ENCODE data around the gene RNF130.
"Not testable (repeated sequence)": the region's sequence is repeated elsewhere in the genome, so short reads cannot be mapped to it uniquely, and the experiment has no call there.

RNF130 gene

DNA sequence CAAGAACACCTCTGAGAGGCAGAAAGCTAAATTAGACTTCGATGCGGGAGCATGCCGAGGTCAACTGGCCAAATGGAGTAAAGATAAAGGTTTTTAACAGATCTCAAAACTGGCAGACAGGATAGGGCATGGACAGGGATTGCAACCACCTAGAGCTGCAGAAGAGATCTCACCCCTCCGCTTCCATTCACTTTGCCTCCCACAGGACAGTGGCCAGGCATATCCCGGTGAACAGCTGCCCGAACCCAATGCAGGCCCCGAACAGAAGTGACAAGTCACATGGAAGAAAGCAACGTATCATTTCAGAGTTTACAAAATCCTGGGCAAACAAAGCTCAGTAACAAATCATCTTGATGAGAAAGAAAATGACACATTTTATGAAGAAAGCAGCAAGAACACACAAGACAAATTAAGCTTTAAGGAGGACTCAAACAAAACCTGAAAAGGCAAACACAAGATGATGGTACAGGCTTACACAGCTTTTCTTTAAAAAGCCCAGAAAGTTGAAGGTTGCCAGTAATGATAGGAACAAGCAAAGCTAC, 18.4 kb downstream of the RNF130 start:
- no peak for DNase-seq

DNA sequence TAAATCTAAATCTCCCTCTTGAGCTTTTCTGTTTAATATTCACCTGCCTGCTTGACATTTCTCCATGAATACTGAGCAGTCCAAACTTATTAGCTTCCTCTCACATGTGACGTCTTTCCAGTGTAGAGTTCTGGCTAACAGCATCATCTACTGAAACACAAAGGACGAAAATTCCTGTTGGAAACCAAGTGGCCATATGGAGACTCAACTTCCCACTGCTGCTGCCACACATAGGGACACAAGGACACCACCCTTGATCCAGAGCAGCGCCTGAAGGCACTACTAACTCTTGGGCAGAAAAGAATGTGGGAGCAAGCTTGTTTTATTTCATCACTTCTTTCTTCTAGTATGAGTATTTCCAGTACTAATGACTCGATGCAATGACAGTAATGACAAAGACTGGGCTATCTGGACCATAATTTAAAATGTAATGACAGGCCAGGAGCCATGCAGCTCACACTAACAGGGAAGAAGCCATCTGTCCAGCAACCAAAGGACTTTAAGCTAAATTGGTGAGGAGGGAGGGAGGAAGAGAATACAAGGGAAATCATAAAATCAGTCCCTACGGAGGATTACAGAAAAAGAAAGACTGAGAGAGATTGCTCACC, 19.2 kb downstream of the RNF130 start:
- DNase-seq = no peak

DNA sequence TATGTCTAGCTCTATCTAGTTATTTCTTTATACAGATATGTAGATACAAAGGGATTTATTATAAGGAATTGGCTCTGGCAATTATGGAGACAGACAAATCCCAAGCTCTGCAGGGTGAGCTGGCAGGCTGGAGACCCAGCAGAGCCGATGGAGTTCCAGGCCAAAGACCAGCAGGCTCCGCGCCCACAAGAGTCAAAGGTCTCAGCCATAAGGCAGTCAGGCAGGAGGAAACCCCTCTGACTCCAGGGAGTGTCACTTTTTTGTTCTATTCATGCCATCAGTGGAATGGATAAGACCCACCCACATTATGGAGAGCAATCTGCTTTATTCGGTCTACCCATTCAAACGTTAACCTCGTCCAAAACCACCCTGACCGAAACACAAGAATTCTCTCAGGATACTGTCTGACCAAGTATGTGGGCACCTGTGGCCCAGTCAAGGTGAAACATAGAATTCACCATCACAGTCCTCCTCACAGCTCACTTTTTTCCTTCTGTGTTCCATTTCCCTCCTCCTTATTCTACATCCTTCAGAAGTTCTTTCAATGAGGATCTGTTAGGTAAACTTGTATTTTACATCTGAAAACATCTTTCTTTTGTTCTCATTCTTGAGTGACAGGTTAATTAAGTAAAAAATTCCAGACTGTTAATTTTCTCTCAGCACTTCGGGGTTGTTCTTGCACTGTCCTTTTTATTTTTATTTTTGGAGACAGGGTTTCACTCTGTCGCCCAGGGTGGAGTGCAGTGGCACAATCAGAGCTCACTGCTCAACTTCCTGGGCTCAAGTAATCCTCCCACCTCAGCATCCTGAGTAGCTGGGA, 21.2 kb downstream of the RNF130 start:
- DNase-seq = no peak

DNA sequence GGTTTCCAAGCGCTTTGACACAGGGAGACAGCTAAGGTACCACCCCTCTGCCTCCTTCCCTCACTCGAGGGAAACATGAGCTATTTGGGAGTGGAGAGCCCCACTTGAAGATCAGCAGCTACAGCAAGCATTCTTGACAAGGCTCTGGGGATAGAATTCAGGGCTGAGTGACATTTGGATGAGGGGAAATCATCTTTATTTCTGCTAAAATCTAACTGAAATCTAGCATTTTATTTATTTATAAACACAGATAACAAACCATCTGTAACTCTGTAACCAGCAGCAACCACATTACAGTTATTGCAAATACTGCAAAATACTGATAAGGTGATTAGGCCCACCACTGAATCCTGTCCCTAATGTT, 22.4 kb downstream of the RNF130 start:
- no peak for DNase-seq

DNA sequence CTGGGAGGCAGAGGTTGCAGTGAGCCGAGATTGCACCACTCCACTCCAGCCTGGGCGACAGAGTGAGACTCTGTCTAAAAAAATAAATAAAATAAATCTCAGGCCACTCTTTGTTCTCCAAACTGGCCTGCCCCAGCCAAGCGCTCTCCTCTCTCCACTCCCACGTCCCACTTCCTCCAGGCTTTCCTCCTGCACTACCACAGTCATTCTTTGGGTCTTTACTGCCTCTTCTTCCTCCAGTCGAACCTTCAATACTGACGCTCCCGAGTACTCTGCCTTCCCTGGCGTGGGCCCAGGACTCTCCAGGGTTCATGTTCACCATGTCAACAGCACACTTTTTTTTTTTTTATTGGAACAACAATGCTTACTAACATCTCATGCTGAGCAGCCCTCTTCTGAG, 23.9 kb downstream of the RNF130 start:
- no peak for DNase-seq

DNA sequence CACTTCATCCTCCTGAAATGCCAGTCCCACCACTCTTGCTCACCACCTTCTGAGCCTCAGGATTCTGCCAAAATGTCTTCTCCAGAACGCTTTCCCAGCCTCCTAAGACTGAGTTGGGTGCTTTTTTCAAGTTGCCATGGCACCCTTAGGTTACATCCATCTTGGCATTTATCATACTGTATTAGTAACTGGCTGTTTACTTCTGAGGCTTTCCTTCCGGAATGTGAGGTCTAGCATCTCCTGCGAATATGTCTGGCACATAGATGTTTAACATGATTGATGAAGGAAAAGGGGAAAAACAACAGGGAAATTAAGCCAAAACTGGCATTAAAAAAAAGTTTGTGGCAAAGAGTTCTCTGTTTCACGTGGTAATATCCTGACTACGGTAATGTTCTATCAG, 24.9 kb downstream of the RNF130 start:
- no peak for DNase-seq

DNA sequence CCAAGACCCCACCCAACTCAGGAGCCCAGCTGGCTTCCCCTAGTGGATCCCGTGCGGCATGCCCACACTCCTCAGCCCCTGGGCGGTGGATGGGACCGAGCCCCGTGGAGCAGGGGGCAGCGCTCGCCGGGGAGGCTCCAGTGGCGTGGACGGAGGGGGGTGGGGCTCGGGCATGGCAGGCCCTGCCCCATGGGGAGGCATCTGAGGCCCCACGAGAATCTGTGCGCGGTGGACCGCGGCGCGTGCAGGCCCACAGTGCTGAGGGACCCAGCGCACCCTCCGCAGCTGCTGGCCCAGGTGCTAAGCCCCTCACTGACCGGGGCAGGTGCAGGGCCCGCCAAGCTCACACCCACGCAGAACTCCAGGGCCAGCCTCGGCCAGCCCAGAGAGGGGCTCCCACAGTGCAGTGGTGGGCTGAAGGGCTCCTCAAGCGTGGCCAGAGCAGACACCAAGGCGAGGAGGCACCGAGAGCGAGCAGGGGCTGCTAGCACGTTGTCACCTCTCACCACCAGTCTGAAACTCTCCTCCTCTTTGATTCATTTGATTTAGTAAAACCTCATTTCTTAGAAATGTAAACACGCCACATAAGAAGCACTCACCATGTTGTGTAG, 25.6 kb downstream of the RNF130 start:
- no peak for DNase-seq

DNA sequence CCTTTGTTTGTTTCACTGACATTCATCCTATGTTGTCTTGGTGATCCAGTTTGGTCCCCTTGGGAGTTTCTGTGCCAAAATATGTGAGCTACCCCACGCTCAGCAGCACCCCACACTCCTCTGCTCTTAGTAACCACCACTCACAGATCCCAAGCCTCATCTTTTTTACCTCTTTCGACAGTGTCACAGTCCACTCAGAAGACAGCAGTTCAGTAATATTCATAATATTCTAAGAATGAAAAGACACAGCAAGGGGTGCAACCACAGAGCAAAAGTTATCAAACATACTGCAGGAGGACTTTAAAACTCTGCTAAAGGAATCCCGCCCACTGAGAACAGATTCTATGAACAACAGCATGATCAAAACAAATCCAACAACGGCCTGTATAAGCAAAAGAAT, 28.2 kb downstream of the RNF130 start:
- no peak for DNase-seq

DNA sequence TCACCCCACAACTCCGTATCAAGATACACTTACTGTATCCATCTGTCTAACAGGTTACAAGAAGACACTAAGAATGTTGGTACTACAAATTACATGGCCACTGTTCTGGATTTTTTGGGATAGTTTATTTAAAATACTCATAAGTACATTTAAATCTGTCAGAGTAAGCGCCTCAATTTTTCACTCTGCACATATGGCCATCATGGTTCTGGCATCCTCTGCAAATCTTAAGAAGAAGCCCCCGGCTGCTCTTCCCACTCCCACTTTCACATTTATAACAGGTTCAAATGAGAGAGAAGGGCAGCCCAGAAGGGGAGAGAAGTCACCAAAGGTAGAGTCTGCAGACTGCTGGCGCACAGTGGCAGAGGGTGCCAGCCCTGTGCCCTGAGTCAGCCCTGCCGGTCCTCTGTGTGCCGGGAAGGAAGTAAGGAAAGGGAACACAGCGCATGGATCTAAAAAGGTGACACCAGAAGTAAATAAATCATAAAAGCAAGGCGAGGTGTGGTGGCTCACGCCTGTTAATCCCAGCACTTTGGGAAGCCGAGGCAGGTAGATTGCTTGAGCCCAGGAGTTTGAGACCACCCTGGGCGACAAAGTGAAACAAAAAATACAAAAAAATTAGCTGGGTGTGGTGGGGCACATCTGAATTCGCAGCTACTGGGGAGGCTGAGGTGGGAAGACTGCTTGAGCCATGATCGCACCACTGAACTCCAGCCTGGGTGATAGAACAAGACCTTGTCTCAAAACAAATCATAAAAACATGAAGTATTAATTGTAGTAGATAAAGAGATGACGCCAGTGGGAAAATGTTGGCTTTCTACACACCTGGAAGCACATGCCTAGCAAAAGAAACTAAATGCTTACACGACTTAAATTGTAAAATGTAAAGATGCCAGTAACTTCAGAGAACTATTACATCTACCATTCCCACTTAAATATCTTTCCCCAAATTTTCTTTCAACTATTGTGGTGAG, 30.0 kb downstream of the RNF130 start:
- DNase-seq = no peak

DNA sequence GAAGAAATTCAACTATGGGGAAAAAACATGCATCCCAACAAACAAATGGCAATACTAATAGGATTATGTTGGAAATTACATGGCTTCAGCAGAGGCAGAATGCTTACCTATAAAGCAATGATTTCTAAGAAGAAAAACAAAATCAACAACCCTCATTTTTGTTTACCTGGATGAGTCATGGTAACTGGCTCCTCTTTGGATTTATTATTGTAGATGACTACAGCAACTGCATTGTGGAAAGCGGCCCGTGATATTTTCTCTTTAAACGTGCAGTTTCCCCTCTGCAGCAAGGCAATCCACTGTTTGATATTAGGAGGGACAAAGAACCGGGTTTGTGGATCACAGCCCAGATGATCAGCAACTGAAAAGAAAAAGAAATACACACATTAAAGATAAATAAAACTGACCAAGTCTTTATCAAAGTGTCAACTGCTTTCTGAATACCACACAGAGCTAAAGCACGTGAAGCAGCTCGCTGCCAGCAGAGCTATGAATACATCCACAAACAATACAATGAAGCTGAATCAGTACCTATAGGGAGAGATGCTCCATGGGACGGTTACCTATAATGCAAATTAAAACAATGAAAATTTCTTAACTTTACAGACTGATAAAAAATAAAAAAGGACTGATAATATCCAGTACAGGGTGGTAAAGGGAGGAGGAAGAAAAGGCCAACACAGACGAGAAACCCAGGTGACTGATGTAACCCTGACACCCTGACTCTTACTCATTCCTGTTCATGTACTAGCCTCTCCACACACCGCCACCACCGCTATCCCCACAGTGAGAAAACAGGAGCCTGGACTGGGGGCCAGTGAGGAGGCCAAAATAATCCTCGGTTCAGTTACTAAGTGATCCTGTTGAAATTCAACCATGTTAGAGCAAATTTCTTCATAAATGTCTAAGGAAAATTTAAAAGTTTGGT, 31.0 kb downstream of the RNF130 start:
- no peak for DNase-seq

DNA sequence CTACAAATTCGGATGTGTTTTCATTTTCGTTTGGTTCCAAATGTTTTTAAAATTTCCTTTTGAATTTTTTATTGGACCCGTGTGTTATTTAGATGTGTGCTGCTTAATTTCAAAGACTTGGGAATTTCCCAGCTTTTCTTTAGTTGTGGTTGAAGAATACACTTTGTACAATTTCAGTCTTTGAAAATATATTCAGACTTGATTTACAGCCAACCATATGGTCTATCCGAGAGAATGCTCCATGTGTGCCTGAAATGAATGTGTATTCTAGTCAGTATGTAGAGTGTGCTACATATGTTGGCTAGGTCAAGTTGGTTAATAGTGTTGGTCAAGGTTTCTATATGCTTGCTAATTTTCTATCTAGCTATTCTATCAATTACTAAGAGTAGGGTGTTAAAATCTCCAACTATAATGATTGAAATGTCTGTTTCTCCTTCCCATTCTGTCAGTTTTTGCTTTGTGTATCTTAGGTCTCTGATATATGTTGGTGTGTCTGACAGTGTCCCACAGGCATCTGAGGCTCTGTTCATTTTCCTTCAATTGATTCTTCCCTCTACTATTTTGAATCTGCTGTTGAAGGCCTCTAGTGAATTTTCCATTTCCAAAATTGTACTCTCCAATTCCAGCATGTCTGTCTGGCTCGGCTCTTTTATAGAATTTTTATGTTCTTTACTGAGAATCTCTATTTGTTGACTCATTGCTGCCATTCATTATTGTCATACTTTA, 36.2 kb downstream of the RNF130 start:
- DNase-seq = no peak

DNA sequence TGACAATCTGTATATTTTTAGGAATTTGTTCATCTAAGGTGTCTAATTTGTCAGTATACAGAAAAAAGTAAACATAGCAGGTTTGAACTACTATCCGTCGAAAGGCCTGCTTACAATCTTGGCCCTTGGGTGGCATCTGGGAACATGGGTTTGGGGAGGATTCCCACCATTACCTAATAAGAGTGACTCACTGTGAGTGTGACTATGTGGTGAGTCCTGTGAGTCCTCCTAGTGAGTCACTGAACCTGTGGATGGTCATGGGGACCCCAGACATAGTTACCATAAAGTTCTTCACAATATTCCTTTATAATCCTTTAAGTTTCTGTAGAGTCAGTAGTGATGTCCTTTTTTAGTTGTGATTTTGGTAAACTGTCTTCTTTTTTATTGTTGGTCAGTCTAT, 37.0 kb downstream of the RNF130 start:
- no peak for DNase-seq

DNA sequence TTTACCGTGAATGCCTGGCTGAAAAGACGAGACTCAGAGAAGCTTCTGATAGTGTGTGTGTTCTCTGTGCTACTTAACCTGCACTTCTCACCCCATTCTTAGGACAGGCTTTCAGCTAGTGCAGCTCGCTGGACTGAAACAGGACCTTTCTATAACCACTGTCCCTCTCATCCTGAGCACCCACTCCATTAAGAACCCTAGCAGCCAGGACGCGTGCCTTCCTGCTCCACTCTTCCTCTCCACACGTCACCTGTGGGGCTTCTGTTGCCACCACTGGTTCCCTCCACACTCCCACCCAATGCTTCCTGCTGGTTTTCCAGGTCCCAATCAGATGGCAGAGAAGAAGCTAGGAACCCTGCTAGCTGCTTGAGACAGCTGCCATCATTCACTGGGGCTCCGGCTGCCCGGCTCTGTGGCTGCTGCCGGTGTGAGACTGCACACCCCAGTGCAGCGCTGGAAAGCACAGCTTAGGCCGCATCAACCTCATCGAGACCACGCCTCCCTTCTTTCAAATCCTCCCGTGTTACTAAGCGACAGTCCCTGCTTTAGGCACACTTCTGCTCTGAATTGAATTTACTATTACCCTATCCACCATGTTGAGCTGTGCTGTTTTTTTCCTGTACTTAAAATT, 44.0 kb downstream of the RNF130 start:
- DNase-seq = no peak

DNA sequence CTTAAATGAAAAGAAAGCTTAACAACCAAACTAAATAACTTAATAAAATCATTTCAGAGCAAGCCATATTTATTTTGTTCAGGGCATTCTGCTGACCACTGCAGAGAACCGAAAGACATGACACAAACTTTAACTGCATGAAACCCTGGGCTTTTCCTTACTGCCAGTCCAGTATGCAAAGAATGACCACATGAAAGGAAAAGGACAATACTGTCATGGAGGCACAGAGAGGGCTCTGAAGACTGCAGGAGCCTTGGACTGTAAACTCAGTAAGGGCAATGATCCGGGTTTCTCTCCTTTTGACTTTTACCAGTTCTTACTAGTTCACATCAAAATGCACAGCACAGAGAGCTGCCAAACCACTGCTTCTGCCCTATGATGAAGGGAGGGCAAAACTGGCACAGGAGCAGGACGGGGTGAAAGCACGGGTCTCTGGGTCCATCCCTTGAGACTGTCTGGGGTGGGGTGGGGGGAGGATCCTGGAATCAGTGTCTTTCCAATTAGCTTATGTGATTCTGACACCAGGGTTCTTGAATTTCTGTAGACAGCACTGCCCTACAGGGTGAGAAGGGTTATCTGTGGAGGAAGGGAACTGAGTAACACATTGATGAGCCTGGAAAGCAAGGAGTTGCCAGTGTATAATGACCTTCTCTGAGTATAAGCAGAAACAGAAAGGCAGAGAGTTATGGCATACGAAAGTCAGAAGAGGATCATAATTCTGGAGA, 44.7 kb downstream of the RNF130 start:
- no peak for DNase-seq

DNA sequence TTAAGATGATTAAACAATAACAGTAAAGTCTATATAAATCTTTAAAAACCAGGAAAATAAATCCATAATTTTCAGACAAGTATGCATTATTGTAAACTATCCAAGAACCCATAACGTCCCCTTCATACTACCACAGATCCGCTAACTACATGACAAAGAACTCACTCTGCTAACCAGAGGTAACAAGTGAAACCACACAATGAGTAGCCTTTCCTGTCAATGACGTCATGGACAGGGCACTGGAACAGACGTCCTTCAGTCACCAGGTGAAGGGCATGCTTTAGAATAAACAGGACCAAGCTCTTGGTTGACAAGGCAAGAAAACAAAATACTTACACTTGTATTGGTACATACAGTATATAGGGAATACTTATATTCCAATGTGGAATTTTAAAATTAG, 45.2 kb downstream of the RNF130 start:
- DNase-seq = no peak

DNA sequence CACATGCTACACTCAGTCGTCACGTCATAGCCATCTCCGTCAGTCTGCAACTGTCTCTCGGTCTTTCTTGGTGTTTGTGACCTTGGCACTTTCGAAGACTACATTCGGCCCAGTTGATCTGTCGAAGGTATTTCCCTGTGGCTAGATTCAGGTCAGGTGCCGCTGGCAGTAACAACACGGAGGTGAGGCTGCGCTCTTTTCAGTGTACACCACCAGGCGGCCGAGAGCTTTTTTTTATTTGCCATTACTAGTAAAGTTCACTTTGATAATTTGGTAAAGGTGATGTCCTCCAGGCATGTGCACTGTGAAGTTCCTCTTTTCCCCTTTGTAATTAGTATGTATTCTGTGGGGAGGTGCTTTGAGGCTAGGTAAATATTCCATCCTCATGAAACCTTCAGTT, 49.7 kb downstream of the RNF130 start:
- DNase-seq = no peak

DNA sequence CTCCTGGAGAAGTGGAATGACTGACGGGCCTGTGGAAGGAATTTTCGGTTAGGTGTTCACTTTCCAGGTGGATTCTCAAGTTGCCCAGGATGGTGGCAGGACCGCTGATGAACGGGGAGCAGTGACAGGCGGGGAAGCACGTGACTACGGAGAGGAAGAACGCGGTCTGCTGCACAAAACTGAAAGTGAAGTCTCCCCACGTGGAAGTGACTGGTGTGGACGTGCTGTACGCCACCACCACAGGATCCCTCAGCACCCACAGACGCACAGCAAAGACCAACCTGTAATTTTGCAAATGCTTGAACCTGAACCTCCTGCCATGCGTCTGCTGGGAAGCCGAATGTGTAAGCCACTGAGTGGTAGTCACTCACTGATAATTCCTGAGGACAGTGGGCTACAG, 51.4 kb downstream of the RNF130 start:
- no peak for DNase-seq

DNA sequence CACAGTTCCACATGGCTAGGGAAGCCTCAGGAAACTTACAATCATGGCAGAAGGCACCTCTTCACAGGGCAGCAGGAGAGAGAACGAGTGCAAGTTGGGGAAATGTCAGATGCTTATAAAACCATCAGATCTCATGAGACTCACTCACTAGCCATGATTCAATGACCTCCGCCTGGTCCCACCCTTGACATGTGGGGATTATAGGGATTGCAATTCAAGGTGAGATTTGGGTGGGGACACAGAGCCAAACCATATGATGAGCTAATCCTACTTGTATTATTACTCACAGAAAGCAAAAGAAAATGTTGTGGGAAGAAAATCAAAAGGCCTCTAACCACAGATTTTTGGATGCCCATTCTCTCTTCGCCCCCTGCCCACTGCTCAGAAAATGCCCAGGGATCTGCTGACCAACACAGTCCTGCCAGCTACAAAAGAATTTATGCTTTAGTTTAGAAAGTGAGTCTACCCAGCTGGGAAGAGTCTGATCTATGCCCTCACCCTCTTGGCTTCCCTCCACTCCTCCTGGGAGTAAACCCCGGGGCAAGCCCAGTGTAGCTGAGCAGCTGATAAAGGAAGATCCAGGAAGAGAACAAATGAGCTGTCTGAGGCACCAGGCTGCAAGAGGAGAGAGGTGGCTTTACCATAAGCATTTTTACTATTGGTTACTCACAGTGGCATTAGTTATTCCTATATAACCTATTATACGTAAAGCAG, 53.1 kb downstream of the RNF130 start:
- DNase-seq = no peak

DNA sequence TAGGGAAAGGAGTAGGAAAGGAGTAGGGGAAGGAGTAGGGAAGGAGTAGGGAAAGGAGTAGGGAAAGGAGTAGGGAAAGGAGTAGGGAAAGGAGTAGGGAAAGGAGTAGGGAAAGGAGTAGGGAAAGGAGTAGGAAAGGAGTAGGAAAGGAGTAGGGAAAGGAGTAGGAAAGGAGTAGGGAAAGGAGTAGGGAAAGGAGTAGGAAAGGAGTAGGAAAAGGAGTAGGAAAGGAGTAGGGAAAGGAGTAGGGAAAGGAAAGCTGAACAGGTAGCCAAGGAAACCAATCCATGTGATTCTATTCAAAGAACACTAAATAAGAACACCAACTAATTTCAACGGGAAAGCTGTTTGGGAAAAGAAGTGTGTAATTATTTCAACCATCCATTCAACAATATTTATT, 56.0 kb downstream of the RNF130 start:
- DNase-seq = not testable (repeated sequence)

All from T-helper 1 cell (primary cell).